Suppressor macrophage treated with lipopolysaccharide for 4 hours (primary cell): ENCODE data around the gene LIMK2.
"Not testable (repeated sequence)": the region's sequence is repeated elsewhere in the genome, so short reads cannot be mapped to it uniquely, and the experiment has no call there.

Source experiments
- DNase-seq: peaks from one replicate; pipeline ENCODE4 v3.0.0-alpha.2; 2020

LIMK2 gene

GRCh38 chr22:31295360-31295759, 83.3 kb downstream of the LIMK2 start:
- no peak for DNase-seq

GRCh38 chr22:31295831-31296657, 83.9 kb downstream of the LIMK2 start:
- DNase-seq: peak; percentile 88

GRCh38 chr22:31300896-31301295, 88.8 kb downstream of the LIMK2 start:
- DNase-seq: no peak

GRCh38 chr22:31302006-31302405, 89.9 kb downstream of the LIMK2 start:
- no peak for DNase-seq

GRCh38 chr22:31302537-31302936, 90.4 kb downstream of the LIMK2 start:
- no peak for DNase-seq

GRCh38 chr22:31305194-31305593, 93.1 kb downstream of the LIMK2 start:
- DNase-seq: no peak

- no peak for DNase-seq
Observed at GRCh38 chr22:31308181-31308580, 96.1 kb downstream of the LIMK2 start.

- DNase-seq: peak; percentile 74
Observed at GRCh38 chr22:31313366-31314147, 101.5 kb downstream of the LIMK2 start.

GRCh38 chr22:31314220-31314619, 102.1 kb downstream of the LIMK2 start:
- DNase-seq: not testable (repeated sequence)

- no peak for DNase-seq
Observed at GRCh38 chr22:31321421-31321820, 109.3 kb downstream of the LIMK2 start.

GRCh38 chr22:31323578-31324550, 111.8 kb downstream of the LIMK2 start:
- no peak for DNase-seq

GRCh38 chr22:31326877-31327276, 114.8 kb downstream of the LIMK2 start:
- no peak for DNase-seq

GRCh38 chr22:31327806-31328543, 115.9 kb downstream of the LIMK2 start:
- DNase-seq: no peak

GRCh38 chr22:31328544-31328960, 116.5 kb downstream of the LIMK2 start:
- DNase-seq: no peak

- DNase-seq: no peak
Observed at GRCh38 chr22:31329029-31329428, 116.9 kb downstream of the LIMK2 start.
